AG20443 (cell line): ENCODE measurements around the gene SRGAP2C.
"Not testable (repeated sequence)": the region's sequence is repeated elsewhere in the genome, so short reads cannot be mapped to it uniquely, and the experiment has no call there.

Experiments
- DNase-seq: peaks from one replicate; pipeline ENCODE4 v3.0.0; 2012; ENCODE audit warnings: low spot score, mixed read lengths

The SRGAP2C gene

GRCh38 chr1:121419050-121419615 is 234.4 kb downstream of the SRGAP2C start:
- not testable (repeated sequence) for DNase-seq

GRCh38 chr1:121421490-121421889 is 236.7 kb downstream of the SRGAP2C start:
- not testable (repeated sequence) for DNase-seq

GRCh38 chr1:121423956-121424355 is 239.2 kb downstream of the SRGAP2C start:
- not testable (repeated sequence) for DNase-seq

- DNase-seq, result not testable (repeated sequence)
Measured at GRCh38 chr1:121433517-121433916, 248.7 kb downstream of the SRGAP2C start.

GRCh38 chr1:121438862-121439261 is 254.1 kb downstream of the SRGAP2C start:
- DNase-seq, result not testable (repeated sequence)

- no peak for DNase-seq
Measured at GRCh38 chr1:121440993-121441392, 256.2 kb downstream of the SRGAP2C start.
